ENCODE results near the gene SDR42E2. TPM values are rescaled to one million over a fixed set of nuclear protein-coding genes. Genes with fewer than 3 reads are reported as not detected.

The SDR42E2 gene
- total and polyA plus RNA-seq, 2 donors from 2014 or later = not detected

- H3K9me3 ChIP-seq (ENCODE audit: control insufficient read depth in 2 of 3, insufficient read depth in 1 of 3, low read length in 3 of 3) = no peaks in the 10 kb centered on the region
- FAIRE-seq = no peak
- intact Hi-C loops (cut with DNase I) = no loop called here
- no peak for DNase-seq
- no peak overlapping the region for H3K4me3 ChIP-seq (ENCODE audit: low read length in 3 of 3)
- no peak for TF ChIP-seq CTCF (IDR thresholded peaks at IDR 0.05; ENCODE audit: borderline replicate concordance, extremely low read depth, insufficient read depth)
- no peaks in the 10 kb centered on the region for H3K27me3 ChIP-seq (ENCODE audit: control insufficient read depth, insufficient read depth, low read length)
- no peaks in the 10 kb centered on the region for H3K36me3 ChIP-seq (ENCODE audit: control insufficient read depth in 2 of 3, insufficient read depth in 3 of 3, low read length in 3 of 3)
- no peak overlapping the region for H3K27ac ChIP-seq (ENCODE audit: low read depth in 2 of 2, low read length in 2 of 2)
- no peak overlapping the region for H3K9ac ChIP-seq (ENCODE audit: low read length in 3 of 3)
- no peaks in the 10 kb centered on the region for H3K4me1 ChIP-seq (ENCODE audit: control insufficient read depth in 2 of 3, insufficient read depth in 2 of 3, low read depth in 1 of 3, low read length in 3 of 3)
These were observed 41.9 kb upstream of the SDR42E2 start for GRCh38 chr16:22120440-22120839.

- H3K27me3 ChIP-seq (ENCODE audit: control insufficient read depth, insufficient read depth, low read length) = no peaks in the 10 kb centered on the region
- no peaks in the 10 kb centered on the region for H3K9me3 ChIP-seq (ENCODE audit: control insufficient read depth in 2 of 3, insufficient read depth in 1 of 3, low read length in 3 of 3)
- H3K9ac ChIP-seq (ENCODE audit: low read length in 3 of 3) = no peak overlapping the region
- intact Hi-C loops (cut with DNase I) = no loop called here
- no peaks in the 10 kb centered on the region for H3K36me3 ChIP-seq (ENCODE audit: control insufficient read depth in 2 of 3, insufficient read depth in 3 of 3, low read length in 3 of 3)
- FAIRE-seq (no peak), DNase-seq (no peak)
- H3K4me1 ChIP-seq (ENCODE audit: control insufficient read depth in 2 of 3, insufficient read depth in 2 of 3, low read depth in 1 of 3, low read length in 3 of 3) = no peaks in the 10 kb centered on the region
- H3K27ac ChIP-seq (ENCODE audit: low read depth in 2 of 2, low read length in 2 of 2) = no peak overlapping the region
- TF ChIP-seq CTCF (IDR thresholded peaks at IDR 0.05; ENCODE audit: borderline replicate concordance, extremely low read depth, insufficient read depth) = no peak
- no peak overlapping the region for H3K4me3 ChIP-seq (ENCODE audit: low read length in 3 of 3)
These were observed 40.1 kb upstream of the SDR42E2 start for GRCh38 chr16:22122239-22122638.

- H3K36me3 ChIP-seq (ENCODE audit: control insufficient read depth in 2 of 3, insufficient read depth in 3 of 3, low read length in 3 of 3) = no peaks in the 10 kb centered on the region
- H3K9me3 ChIP-seq (ENCODE audit: control insufficient read depth in 2 of 3, insufficient read depth in 1 of 3, low read length in 3 of 3) = no peaks in the 10 kb centered on the region
- no peak overlapping the region for H3K27ac ChIP-seq (ENCODE audit: low read depth in 2 of 2, low read length in 2 of 2)
- DNase-seq = no peak
- intact Hi-C loops (cut with DNase I) = no loop called here
- H3K27me3 ChIP-seq (ENCODE audit: control insufficient read depth, insufficient read depth, low read length) = no peaks in the 10 kb centered on the region
- TF ChIP-seq CTCF (IDR thresholded peaks at IDR 0.05; ENCODE audit: borderline replicate concordance, extremely low read depth, insufficient read depth) = no peak
- no peak overlapping the region for H3K9ac ChIP-seq (ENCODE audit: low read length in 3 of 3)
- H3K4me1 ChIP-seq (ENCODE audit: control insufficient read depth in 2 of 3, insufficient read depth in 2 of 3, low read depth in 1 of 3, low read length in 3 of 3) = no peaks in the 10 kb centered on the region
- FAIRE-seq = no peak
- no peak overlapping the region for H3K4me3 ChIP-seq (ENCODE audit: low read length in 3 of 3)
These were observed 39.2 kb upstream of the SDR42E2 start for GRCh38 chr16:22123146-22123545.

Data from kidney (tissue), 14 donors.